T-helper 17 cell (primary cell): ENCODE results near the gene C19orf38. TPM values are rescaled to one million over a fixed set of nuclear protein-coding genes. Genes with fewer than 3 reads are reported as not detected.

Source experiments
- ATAC-seq: fragments of 150-1000 bp; cut with Tn5 transposase; 2 replicates; pipeline ENCODE4 v1.10.0; 2021; ENCODE audit warnings: mild to moderate bottlenecking, moderate library complexity
- DNase-seq, 3 donors: peaks; one replicate each; pipeline versions ENCODE4 v3.0.0 to v3.0.0-alpha.2; 2020 to 2021
- H3K9me3 ChIP-seq: one replicate; pipeline ENCODE4 v1.7.0; 2013; ENCODE audit warnings: low read length, mild to moderate bottlenecking; ENCODE audit not compliant: control insufficient read depth, poor library complexity, severe bottlenecking
- H3K27ac Mint-ChIP-seq: one replicate; pipeline ENCODE4 v1.8.0; 2022; ENCODE audit warnings: mild to moderate bottlenecking, moderate library complexity, mixed read lengths
- H3K27me3 Mint-ChIP-seq: one replicate; pipeline ENCODE4 v1.8.0; 2022; ENCODE audit warnings: mixed read lengths
- H3K36me3 Mint-ChIP-seq: one replicate; pipeline ENCODE4 v1.8.0; 2022; ENCODE audit warnings: low read depth, mixed read lengths
- H3K4me1 Mint-ChIP-seq: one replicate; pipeline ENCODE4 v1.8.0; 2022; ENCODE audit warnings: mild to moderate bottlenecking, mixed read lengths
- H3K4me3 Mint-ChIP-seq: one replicate; pipeline ENCODE4 v1.8.0; 2022; ENCODE audit warnings: mild to moderate bottlenecking, moderate library complexity, mixed read lengths
- total RNA-seq, 4 donors: library from RNA in 2 of 4; stranded (reverse) in 2 of 4; gene quantifications; one replicate each; pipeline ENCODE4 v1.2.3 and lab custom pipeline; 2022 to 2026

The C19orf38 gene
- total RNA-seq, 2 donors from 2014 or later: 1.6 to 2.2 TPM

- peaks cover 9% of the 10 kb centered on the region for H3K4me1 Mint-ChIP-seq
- H3K27ac Mint-ChIP-seq: peak overlapping the region; percentile 41
- H3K9me3 ChIP-seq: no peaks in the 10 kb centered on the region
- ATAC-seq: no peak
- no peak for DNase-seq
- H3K4me3 Mint-ChIP-seq: no peak overlapping the region
- H3K36me3 Mint-ChIP-seq: peaks cover 8% of the 10 kb centered on the region
- H3K27me3 Mint-ChIP-seq: no peaks in the 10 kb centered on the region
Measured at GRCh38 chr19:10815969-10816644, 32.1 kb upstream of the C19orf38 start.

DNA sequence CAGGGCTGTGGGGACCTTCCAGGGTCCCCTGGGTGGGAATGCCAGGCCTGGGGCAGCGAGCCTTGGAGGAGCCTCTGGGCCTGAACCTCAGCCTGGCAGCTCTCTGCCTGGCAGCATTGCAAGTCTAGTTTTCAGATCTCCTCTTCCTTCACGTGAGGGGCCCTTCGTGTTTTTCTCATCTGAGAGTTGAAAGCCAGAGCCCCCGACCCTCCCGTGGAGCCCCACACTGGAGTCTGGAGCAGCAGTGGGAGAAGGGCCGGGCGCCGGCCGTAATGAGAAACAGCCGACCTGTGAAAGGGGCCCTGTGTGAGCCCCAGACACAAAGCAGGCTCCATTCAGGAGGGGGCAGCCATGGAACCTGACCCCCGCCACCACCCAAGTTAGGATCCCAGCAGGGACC, 31.5 kb upstream of the C19orf38 start:
- no peaks in the 10 kb centered on the region for H3K27me3 Mint-ChIP-seq
- ATAC-seq: no peak
- no peak for DNase-seq
- peak overlapping the region; percentile 70 for H3K27ac Mint-ChIP-seq
- no peak overlapping the region for H3K4me3 Mint-ChIP-seq
- peaks cover 9% of the 10 kb centered on the region for H3K4me1 Mint-ChIP-seq
- peaks cover 8% of the 10 kb centered on the region for H3K36me3 Mint-ChIP-seq
- no peaks in the 10 kb centered on the region for H3K9me3 ChIP-seq

GRCh38 chr19:10817291-10818038, 30.8 kb upstream of the C19orf38 start:
- ATAC-seq: no peak
- Mint-ChIP-seq H3K27me3 (no peaks in the 10 kb centered on the region), H3K27ac (no peak overlapping the region), H3K4me3 (no peak overlapping the region), H3K36me3 (peaks cover 8% of the 10 kb centered on the region), H3K4me1 (peaks cover 9% of the 10 kb centered on the region)
- no peak for DNase-seq
- no peaks in the 10 kb centered on the region for H3K9me3 ChIP-seq

GRCh38 chr19:10818301-10819123, 29.7 kb upstream of the C19orf38 start:
- H3K27ac Mint-ChIP-seq: no peak overlapping the region
- peaks cover 9% of the 10 kb centered on the region for H3K4me1 Mint-ChIP-seq
- no peak for DNase-seq
- no peaks in the 10 kb centered on the region for H3K27me3 Mint-ChIP-seq
- peaks cover 8% of the 10 kb centered on the region for H3K36me3 Mint-ChIP-seq
- no peak overlapping the region for H3K4me3 Mint-ChIP-seq
- H3K9me3 ChIP-seq: no peaks in the 10 kb centered on the region
- no peak for ATAC-seq

DNA sequence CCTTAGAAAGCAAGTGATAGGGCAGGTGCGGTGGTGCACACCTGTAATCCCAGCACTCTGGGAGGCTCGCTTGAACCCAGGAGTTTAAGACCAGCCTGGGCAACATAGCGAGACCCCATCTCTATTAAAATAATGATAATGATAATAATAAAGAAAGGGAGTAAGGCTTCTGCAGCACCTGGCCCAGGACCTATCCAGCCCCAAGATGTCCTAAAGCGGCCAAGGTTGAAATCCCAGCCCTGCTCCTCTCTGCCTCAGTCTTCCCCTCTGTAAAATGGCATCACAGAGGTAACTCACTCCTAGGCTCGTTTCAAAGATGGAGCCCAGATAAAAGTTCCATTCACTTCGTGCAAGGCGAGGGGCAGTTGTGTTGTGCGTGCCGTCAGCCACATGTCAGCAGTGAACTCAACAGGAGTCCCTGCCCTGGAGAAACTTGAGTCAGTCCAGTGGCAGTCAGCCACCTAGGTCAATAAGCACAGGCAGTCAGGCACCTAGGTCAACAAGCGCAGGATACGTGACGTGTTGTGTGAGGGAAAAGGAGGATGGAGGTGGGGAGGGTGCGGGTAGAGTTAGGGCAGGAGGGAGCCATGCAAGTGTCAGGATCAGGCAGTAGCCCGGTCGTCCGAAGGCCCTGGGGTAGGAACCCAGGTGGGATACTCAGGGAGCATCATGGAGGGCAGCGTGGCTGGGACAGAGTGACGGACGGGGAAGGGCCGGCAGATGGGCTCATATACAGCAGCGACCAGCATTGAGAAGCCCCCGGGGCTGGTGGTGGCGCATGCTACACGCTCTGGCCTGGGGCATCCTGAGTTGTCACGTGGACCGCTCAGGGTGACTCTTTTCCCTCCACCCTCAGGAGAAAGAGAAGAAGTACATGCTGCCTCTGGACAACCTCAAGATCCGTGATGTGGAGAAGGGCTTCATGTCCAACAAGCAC, 28.8 kb upstream of the C19orf38 start:
- Mint-ChIP-seq H3K4me3 (no peak overlapping the region), H3K36me3 (peaks cover 8% of the 10 kb centered on the region), H3K4me1 (peaks cover 8% of the 10 kb centered on the region), H3K27me3 (no peaks in the 10 kb centered on the region), H3K27ac (peak overlapping the region; percentile 92)
- no peak for DNase-seq
- ATAC-seq: no peak
- no peaks in the 10 kb centered on the region for H3K9me3 ChIP-seq

GRCh38 chr19:10820173-10820572, 28.0 kb upstream of the C19orf38 start:
- peak overlapping the region; percentile 92 for H3K27ac Mint-ChIP-seq
- no peak overlapping the region for H3K4me3 Mint-ChIP-seq
- DNase-seq (no peak), ATAC-seq (no peak)
- H3K4me1 Mint-ChIP-seq: peaks cover 5% of the 10 kb centered on the region
- H3K36me3 Mint-ChIP-seq: peaks cover 5% of the 10 kb centered on the region
- no peaks in the 10 kb centered on the region for H3K27me3 Mint-ChIP-seq
- H3K9me3 ChIP-seq: no peaks in the 10 kb centered on the region

- H3K36me3 Mint-ChIP-seq: peaks cover 5% of the 10 kb centered on the region
- H3K4me1 Mint-ChIP-seq: peaks cover 7% of the 10 kb centered on the region
- H3K27me3 Mint-ChIP-seq: no peaks in the 10 kb centered on the region
- no peak overlapping the region for H3K4me3 Mint-ChIP-seq
- no peak overlapping the region for H3K27ac Mint-ChIP-seq
- ATAC-seq (no peak), DNase-seq (no peak)
- no peaks in the 10 kb centered on the region for H3K9me3 ChIP-seq
Measured at GRCh38 chr19:10823690-10824089, 24.5 kb upstream of the C19orf38 start.

DNA sequence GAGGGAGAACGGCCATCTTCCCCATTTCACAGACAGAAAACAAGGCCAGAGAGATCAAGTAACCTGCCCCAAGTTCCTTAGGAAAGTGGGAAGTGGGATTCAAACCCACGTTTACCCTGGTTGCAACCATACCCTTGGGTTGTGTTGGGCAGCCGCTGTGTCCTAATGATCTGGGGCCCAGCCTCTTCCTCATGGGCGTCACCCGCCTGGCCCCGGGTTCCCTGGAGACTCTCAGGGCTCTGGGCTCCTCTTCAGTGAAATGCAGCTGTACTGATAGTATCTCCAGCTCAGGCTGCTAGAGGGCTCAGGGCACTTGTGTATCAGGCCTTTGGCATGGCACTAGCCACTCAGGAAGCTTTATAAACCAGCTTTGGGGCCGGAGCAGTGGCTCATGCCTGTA, 22.0 kb upstream of the C19orf38 start:
- no peaks in the 10 kb centered on the region for H3K9me3 ChIP-seq
- ATAC-seq (no peak), DNase-seq (no peak)
- Mint-ChIP-seq H3K27ac (peak overlapping the region; percentile 67), H3K4me1 (peaks cover 2% of the 10 kb centered on the region), H3K4me3 (no peak overlapping the region), H3K36me3 (no peaks in the 10 kb centered on the region), H3K27me3 (no peaks in the 10 kb centered on the region)

- H3K27me3 Mint-ChIP-seq: no peaks in the 10 kb centered on the region
- H3K9me3 ChIP-seq: no peaks in the 10 kb centered on the region
- no peaks in the 10 kb centered on the region for H3K36me3 Mint-ChIP-seq
- H3K4me1 Mint-ChIP-seq: peaks cover 2% of the 10 kb centered on the region
- ATAC-seq (no peak), DNase-seq (no peak)
- H3K27ac Mint-ChIP-seq: no peak overlapping the region
- H3K4me3 Mint-ChIP-seq: no peak overlapping the region
Measured at GRCh38 chr19:10826846-10827245, 21.4 kb upstream of the C19orf38 start.

- Mint-ChIP-seq H3K36me3 (no peaks in the 10 kb centered on the region), H3K4me1 (peaks cover 2% of the 10 kb centered on the region), H3K4me3 (peak overlapping the region; percentile 5), H3K27ac (no peak overlapping the region), H3K27me3 (no peaks in the 10 kb centered on the region)
- DNase-seq (no peak), ATAC-seq (no peak)
- H3K9me3 ChIP-seq: no peaks in the 10 kb centered on the region
Measured at GRCh38 chr19:10828981-10829821, 19.0 kb upstream of the C19orf38 start.

DNA sequence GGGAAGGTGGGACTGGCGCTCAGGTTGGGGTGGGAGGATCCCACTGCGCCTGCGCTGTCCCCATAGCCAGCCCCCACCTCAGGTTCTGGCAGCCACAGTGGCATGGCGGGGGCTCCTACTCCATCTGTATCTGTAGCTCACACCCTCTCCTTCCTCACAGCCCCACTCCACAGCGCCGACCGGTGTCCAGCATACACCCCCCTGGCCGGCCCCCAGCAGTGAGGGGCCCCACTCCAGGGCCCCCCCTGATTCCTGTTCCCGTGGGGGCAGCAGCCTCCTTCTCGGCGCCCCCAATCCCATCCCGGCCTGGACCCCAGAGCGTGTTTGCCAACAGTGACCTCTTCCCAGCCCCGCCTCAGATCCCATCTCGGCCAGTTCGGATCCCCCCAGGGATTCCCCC, 18.2 kb upstream of the C19orf38 start:
- no peaks in the 10 kb centered on the region for H3K9me3 ChIP-seq
- no peaks in the 10 kb centered on the region for H3K36me3 Mint-ChIP-seq
- DNase-seq (no peak), ATAC-seq (no peak)
- peaks cover 2% of the 10 kb centered on the region for H3K4me1 Mint-ChIP-seq
- peak overlapping the region; percentile 53 for H3K27ac Mint-ChIP-seq
- no peak overlapping the region for H3K4me3 Mint-ChIP-seq
- H3K27me3 Mint-ChIP-seq: no peaks in the 10 kb centered on the region

- no peaks in the 10 kb centered on the region for H3K9me3 ChIP-seq
- Mint-ChIP-seq H3K27me3 (no peaks in the 10 kb centered on the region), H3K4me3 (no peak overlapping the region), H3K4me1 (peaks cover 3% of the 10 kb centered on the region), H3K27ac (peak overlapping the region; percentile 53), H3K36me3 (no peaks in the 10 kb centered on the region)
- no peak for ATAC-seq
- no peak for DNase-seq
Measured at GRCh38 chr19:10830370-10830769, 17.8 kb upstream of the C19orf38 start.
